Uterus (tissue), 2 donors: ENCODE results near the gene PRRC2A.

Experiments used
- POLR2A ChIP-seq, 2 donors: fragments of 450-650 bp; IDR thresholded peaks; one replicate each; pipeline ENCODE4 v1.6.1; 2016; ENCODE audit warnings: antibody characterized with exemption in 2 of 2, mild to moderate bottlenecking in 1 of 2, moderate library complexity in 1 of 2
- TF ChIP-seq, protein P1 (sequence below), 4 experiments: fragments of 200-600 bp in 2 of 4; fragments of 450-650 bp in 2 of 4; sonication (generic) in 2 of 4; IDR thresholded peaks; one replicate each; pipeline ENCODE4 v1.5.1; 2016 to 2019; ENCODE audit warnings: antibody characterized with exemption in 4 of 4, mild to moderate bottlenecking in 2 of 4, moderate library complexity in 1 of 4

DNA sequence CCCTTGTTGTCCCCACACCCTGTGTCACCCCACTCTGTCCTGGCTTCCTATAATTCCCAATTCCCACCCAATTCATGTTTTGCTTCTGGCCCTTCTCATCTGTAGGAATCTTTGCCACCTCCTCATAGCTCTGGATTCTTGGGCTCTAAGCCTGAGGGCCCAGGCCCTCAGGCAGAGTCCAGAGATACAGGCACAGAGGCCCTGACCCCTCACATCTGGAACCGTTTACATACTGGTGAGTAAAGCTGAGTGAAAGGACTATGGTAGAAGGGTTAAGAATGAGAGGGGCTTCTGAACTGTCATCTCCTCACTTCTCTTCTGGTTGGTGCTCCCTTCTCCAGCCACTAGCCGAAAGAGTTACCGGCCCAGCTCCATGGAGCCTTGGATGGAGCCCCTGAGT is 13.6 kb downstream of the PRRC2A start:
- TF ChIP-seq, protein P1, sequence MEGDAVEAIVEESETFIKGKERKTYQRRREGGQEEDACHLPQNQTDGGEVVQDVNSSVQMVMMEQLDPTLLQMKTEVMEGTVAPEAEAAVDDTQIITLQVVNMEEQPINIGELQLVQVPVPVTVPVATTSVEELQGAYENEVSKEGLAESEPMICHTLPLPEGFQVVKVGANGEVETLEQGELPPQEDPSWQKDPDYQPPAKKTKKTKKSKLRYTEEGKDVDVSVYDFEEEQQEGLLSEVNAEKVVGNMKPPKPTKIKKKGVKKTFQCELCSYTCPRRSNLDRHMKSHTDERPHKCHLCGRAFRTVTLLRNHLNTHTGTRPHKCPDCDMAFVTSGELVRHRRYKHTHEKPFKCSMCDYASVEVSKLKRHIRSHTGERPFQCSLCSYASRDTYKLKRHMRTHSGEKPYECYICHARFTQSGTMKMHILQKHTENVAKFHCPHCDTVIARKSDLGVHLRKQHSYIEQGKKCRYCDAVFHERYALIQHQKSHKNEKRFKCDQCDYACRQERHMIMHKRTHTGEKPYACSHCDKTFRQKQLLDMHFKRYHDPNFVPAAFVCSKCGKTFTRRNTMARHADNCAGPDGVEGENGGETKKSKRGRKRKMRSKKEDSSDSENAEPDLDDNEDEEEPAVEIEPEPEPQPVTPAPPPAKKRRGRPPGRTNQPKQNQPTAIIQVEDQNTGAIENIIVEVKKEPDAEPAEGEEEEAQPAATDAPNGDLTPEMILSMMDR (IDR thresholded peaks at IDR 0.05): no peak
- TF ChIP-seq POLR2A (IDR thresholded peaks at IDR 0.05): no peak
